Measurements from ENCODE around the gene FDCSP.

The FDCSP gene

DNA sequence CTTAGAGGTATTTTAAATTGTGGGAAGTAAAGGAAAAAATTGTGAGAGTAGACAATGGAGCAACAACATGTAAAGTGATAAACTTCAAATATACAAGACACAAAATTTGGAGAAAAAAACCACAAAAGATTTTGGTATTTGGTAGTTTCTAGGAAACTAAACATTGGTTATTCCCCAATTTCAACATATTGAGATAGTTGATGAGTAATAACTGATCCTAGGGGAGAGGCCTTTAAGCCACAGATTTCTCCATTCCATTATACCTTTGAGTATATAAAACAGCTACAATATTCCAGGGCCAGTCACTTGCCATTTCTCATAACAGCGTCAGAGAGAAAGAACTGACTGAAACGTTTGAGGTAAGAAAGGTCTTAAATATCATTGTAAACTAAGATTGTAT, at the start of gene FDCSP:
Gene FDCSP, plus strand, starts transcription at position 301 of the 400 bp plus-strand sequence. CDS start 5,071 bp downstream, outside the sequence.
- no peak within 1 kb of the TSS for H3K27ac Mint-ChIP-seq
- H3K9me3 Mint-ChIP-seq: no peaks in the 10 kb centered on the region
- no peaks in the 10 kb centered on the region for H3K36me3 Mint-ChIP-seq
- H3K4me3 Mint-ChIP-seq: no peak within 1 kb of the TSS
- no peaks in the 10 kb centered on the region for H3K4me1 Mint-ChIP-seq
- no peaks in the 10 kb centered on the region for H3K27me3 Mint-ChIP-seq

DNA sequence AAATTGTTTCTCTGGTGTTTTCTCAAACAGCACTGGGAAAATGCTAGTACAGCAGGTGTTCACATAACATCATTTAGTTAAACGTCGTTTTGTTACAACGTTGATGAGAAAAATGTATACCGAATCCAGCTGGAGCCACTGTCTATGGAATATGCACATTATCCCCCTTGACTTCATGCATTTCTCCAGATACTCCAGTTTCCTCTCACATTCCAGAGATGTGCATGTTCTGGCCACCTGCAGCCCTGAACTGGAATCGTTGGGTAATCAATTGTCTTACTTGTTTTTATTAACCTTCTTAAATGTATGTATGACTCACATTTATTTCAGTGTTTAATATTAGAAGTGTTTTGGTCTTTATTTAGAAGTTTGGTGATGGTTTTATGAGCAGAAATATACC, 48.8 kb upstream of the FDCSP start:
- Mint-ChIP-seq H3K4me1 (no peaks in the 10 kb centered on the region), H3K9me3 (no peaks in the 10 kb centered on the region), H3K36me3 (no peaks in the 10 kb centered on the region), H3K27ac (no peak overlapping the region), H3K4me3 (no peak overlapping the region), H3K27me3 (peaks cover 1% of the 10 kb centered on the region)

DNA sequence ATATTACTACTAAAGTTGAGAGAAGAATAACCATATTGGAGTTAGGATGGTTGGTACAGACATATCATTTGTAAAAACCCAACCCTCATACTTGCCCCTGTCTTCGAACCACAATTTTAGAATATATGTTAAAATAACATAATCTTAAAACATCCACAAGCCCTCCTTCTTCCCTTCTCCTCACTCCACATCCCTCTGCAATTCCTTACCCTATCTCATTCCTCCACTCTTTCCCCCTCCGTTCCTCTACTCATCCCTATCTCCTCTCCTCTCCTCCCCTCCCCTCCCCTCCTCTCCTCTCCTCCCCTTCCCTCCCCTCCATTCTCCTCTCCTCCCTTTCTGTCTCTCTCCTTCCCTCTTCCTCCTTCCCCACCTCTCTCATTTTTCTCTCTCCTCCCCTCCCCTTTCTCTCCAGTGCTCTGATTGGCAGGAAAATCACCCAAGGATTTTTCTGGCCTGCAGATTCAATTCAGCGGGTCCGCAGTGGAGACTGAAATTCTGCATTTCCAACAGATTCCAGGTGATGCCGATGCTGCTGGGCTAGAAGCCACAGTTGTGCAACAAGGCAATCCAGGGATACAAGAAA, 47.8 kb upstream of the FDCSP start:
- Mint-ChIP-seq H3K27ac (no peak overlapping the region), H3K27me3 (peaks cover 1% of the 10 kb centered on the region), H3K36me3 (no peaks in the 10 kb centered on the region), H3K9me3 (no peaks in the 10 kb centered on the region), H3K4me3 (no peak overlapping the region), H3K4me1 (no peaks in the 10 kb centered on the region)

GRCh38 chr4:70179811-70180210, 46.1 kb upstream of the FDCSP start:
- Mint-ChIP-seq H3K27me3 (peaks cover 1% of the 10 kb centered on the region), H3K4me1 (no peaks in the 10 kb centered on the region), H3K27ac (no peak overlapping the region), H3K36me3 (no peaks in the 10 kb centered on the region), H3K9me3 (no peaks in the 10 kb centered on the region), H3K4me3 (no peak overlapping the region)

DNA sequence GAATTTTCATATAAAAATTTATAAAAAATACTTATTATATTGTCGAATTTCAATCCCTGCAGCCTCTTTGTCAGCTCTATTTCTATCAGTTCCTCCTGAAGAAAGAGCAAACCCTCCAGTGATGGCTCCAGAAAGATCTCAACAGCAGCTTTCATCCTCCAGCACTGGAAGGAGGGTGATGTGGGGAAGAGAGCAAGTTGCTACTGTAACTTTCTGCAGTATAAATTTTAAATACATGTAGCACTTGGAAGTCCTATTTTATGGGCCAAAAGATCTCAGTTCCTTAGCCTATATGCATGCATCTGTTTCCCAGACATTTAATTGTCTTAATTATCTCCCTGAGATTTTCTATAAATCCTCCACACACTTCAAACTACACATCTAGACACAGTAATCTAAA, 44.1 kb upstream of the FDCSP start:
- H3K4me3 Mint-ChIP-seq: no peak overlapping the region
- no peaks in the 10 kb centered on the region for H3K9me3 Mint-ChIP-seq
- H3K4me1 Mint-ChIP-seq: no peaks in the 10 kb centered on the region
- H3K27me3 Mint-ChIP-seq: peaks cover 1% of the 10 kb centered on the region
- H3K27ac Mint-ChIP-seq: no peak overlapping the region
- no peaks in the 10 kb centered on the region for H3K36me3 Mint-ChIP-seq

DNA sequence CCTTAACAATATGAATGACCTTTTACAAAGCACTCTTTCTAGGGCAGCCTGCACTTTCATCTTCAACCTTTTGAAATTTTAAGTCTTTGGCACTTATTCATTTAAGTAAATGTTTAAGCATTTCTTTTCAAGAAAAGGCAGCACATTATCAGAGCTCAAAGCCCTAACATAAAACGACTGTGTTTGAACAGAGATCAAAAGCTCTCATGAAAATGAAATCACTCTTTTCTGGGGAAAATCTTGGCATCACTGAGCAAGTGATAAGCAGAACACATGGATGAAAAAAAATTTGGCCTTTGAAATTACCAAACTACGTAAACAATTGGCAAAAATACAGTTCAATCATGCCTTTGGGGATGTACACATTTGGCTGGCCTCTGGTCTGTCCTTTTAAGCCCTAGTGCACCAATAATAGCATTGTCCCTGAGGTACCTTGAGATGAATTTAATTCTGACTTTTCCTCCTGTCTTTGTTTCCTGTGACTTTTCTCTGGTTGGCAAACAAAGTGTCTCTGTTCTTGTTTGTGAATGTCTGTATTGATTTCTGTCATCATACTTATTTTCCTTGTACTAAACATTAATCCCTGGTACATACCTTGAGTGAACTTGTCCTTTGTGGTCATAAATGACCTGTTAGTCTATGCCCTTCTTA, 43.3 kb upstream of the FDCSP start:
- Mint-ChIP-seq H3K4me1 (no peaks in the 10 kb centered on the region), H3K4me3 (no peak overlapping the region), H3K36me3 (no peaks in the 10 kb centered on the region), H3K27me3 (peaks cover 3% of the 10 kb centered on the region), H3K9me3 (no peaks in the 10 kb centered on the region), H3K27ac (no peak overlapping the region)

GRCh38 chr4:70183168-70183939, 42.6 kb upstream of the FDCSP start:
- Mint-ChIP-seq H3K36me3 (no peaks in the 10 kb centered on the region), H3K9me3 (no peaks in the 10 kb centered on the region), H3K4me1 (no peaks in the 10 kb centered on the region), H3K4me3 (no peak overlapping the region), H3K27me3 (peaks cover 2% of the 10 kb centered on the region), H3K27ac (no peak overlapping the region)

GRCh38 chr4:70183940-70184246, 42.0 kb upstream of the FDCSP start:
- Mint-ChIP-seq H3K36me3 (no peaks in the 10 kb centered on the region), H3K4me3 (no peak overlapping the region), H3K9me3 (no peaks in the 10 kb centered on the region), H3K4me1 (no peaks in the 10 kb centered on the region), H3K27ac (no peak overlapping the region), H3K27me3 (peaks cover 2% of the 10 kb centered on the region)

DNA sequence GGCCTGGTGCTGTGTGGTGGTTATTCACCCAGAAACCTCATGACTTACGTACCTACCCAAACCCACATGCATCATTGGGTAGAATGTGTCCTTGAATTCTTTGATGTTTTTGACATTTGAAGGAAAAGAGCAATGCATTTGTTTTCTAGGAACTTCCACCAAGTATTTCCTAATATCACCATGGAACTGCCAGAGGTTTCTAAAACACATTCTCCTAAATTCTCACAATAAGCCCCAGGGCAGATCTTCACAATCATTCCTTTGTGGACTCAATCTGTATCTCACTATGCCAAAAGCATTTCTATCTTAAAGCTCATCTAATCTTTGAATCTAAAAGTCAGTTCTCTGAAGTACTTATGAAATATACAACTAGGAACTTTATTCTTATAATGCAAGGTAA, 38.7 kb upstream of the FDCSP start:
- H3K36me3 Mint-ChIP-seq: no peaks in the 10 kb centered on the region
- H3K27me3 Mint-ChIP-seq: peaks cover 2% of the 10 kb centered on the region
- no peaks in the 10 kb centered on the region for H3K4me1 Mint-ChIP-seq
- no peak overlapping the region for H3K27ac Mint-ChIP-seq
- H3K9me3 Mint-ChIP-seq: no peaks in the 10 kb centered on the region
- no peak overlapping the region for H3K4me3 Mint-ChIP-seq

DNA sequence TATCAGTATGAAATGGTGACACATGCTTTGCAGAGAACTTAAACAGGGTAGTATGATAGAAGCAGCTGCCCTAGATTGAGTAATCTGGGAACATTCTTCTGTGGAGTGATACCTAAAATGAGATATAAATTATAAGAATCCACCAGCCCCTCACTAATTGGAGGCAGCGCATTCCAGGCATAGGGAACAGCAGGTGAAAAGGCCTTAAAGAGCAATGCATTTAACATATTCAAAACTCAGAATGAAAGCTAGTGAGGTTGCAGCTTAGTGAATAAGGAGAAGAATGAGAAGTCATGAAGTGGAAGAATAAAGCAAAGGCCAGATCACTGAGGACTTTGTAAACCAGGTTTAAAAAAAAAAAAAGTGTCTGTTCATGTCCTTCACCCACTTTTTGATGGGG, 35.3 kb upstream of the FDCSP start:
- Mint-ChIP-seq H3K4me3 (no peak overlapping the region), H3K27ac (no peak overlapping the region), H3K4me1 (no peaks in the 10 kb centered on the region), H3K27me3 (peaks cover 2% of the 10 kb centered on the region), H3K36me3 (no peaks in the 10 kb centered on the region), H3K9me3 (no peaks in the 10 kb centered on the region)

DNA sequence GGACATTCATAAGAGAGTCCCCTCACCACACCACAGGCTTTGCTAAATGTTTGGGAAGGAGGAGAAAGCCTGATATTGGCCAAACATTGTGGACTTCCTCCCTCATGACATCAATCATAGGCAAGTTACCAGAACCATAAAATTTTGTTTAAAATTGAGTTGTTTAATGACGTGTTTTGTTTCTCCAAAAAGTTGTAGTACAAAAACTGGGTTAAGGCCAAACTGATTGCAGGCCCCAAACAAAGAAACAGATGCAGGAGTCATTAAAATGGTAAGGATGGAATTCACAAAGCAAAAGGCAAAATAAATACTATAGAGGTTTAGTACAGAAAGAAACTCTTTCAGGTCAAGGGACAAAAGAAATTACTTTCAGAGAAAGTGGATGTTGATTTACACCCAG, 34.3 kb upstream of the FDCSP start:
- Mint-ChIP-seq H3K4me3 (no peak overlapping the region), H3K4me1 (no peaks in the 10 kb centered on the region), H3K9me3 (no peaks in the 10 kb centered on the region), H3K36me3 (no peaks in the 10 kb centered on the region), H3K27ac (no peak overlapping the region), H3K27me3 (peaks cover 2% of the 10 kb centered on the region)

- Mint-ChIP-seq H3K9me3 (no peaks in the 10 kb centered on the region), H3K27me3 (no peaks in the 10 kb centered on the region), H3K36me3 (no peaks in the 10 kb centered on the region), H3K27ac (no peak overlapping the region), H3K4me1 (no peaks in the 10 kb centered on the region), H3K4me3 (no peak overlapping the region)
Measured at GRCh38 chr4:70192895-70193294, 33.0 kb upstream of the FDCSP start.

DNA sequence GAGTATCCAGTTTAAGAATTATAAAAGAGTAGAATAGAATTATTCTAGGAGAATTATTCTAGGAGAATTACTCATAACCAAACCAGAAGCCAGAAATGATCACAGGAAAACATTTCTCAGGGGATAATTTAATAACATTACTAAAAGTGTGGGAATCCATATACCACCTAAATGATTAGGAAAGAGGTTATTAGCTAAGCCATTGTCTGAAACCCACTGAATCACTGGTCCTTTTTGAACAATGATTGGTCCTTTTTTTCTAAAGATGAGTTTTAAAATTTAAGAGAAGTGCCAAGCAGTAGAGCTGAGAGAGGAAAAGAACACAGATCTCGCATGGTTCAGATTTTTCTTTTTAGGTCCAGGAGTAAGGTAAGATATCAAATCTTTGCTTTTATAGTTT, 30.5 kb upstream of the FDCSP start, which contains the start of gene ODAM:
Gene ODAM, plus strand, starts transcription at position 301 of the 400 bp plus-strand sequence. CDS start 819 bp downstream, outside the sequence.
- H3K4me1 Mint-ChIP-seq: no peaks in the 10 kb centered on the region
- no peaks in the 10 kb centered on the region for H3K9me3 Mint-ChIP-seq
- no peak within 1 kb of the TSS for H3K27ac Mint-ChIP-seq
- no peaks in the 10 kb centered on the region for H3K36me3 Mint-ChIP-seq
- H3K4me3 Mint-ChIP-seq: no peak within 1 kb of the TSS
- H3K27me3 Mint-ChIP-seq: no peaks in the 10 kb centered on the region

GRCh38 chr4:70196857-70197256, 29.1 kb upstream of the FDCSP start:
- Mint-ChIP-seq H3K9me3 (no peaks in the 10 kb centered on the region), H3K4me1 (no peaks in the 10 kb centered on the region), H3K27me3 (no peaks in the 10 kb centered on the region), H3K4me3 (no peak overlapping the region), H3K36me3 (no peaks in the 10 kb centered on the region), H3K27ac (no peak overlapping the region)

- no peaks in the 10 kb centered on the region for H3K9me3 Mint-ChIP-seq
- no peaks in the 10 kb centered on the region for H3K4me1 Mint-ChIP-seq
- no peaks in the 10 kb centered on the region for H3K36me3 Mint-ChIP-seq
- no peak overlapping the region for H3K27ac Mint-ChIP-seq
- H3K27me3 Mint-ChIP-seq: no peaks in the 10 kb centered on the region
- no peak overlapping the region for H3K4me3 Mint-ChIP-seq
Measured at GRCh38 chr4:70197842-70198241, 28.1 kb upstream of the FDCSP start.

DNA sequence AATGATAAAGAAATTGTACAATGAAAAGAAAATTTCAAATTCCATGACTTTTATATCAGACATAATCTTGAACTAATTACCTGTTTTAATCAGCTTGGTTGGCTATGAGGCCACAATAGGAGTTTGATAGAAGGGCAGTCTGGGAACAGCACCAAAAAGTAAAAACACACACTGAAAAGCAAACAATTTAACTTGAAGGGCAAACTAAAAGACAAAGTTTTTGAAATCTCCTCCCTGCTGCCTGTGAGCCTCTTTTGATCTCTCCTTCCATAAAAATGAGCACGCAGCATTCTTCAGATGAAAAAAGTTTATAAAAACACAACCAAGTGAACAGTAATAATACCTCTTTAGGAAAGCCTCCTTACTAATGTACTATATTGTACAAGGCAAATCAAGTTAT, 22.3 kb upstream of the FDCSP start:
- Mint-ChIP-seq H3K4me3 (no peak overlapping the region), H3K4me1 (no peaks in the 10 kb centered on the region), H3K36me3 (no peaks in the 10 kb centered on the region), H3K9me3 (no peaks in the 10 kb centered on the region), H3K27me3 (no peaks in the 10 kb centered on the region), H3K27ac (no peak overlapping the region)
